GM12891 (cell line): ENCODE measurements around the gene BCL6B.
A peak's percentile ranks its signal among the peaks of the same experiment; 100 is the strongest.

ENCODE experiments used
- DNase-seq: peaks from one replicate; pipeline ENCODE4 v3.0.0; 2011; ENCODE audit warnings: low spot score; ENCODE audit not compliant: insufficient read length
- FAIRE-seq: peaks from 2 replicates; lab custom pipeline; 2011; peaks lifted over from hg19 to GRCh38; lab: Jason Lieb, UNC
- PAX5 ChIP-seq: IDR thresholded peaks from 2 replicates; pipeline ENCODE4 v1.6.1; 2011; ENCODE audit warnings: low read length, moderate library complexity, mild to moderate bottlenecking; ENCODE audit not compliant: insufficient read depth, severe bottlenecking
- POLR2A ChIP-seq: IDR thresholded peaks from 2 replicates; pipeline ENCODE4 v1.6.1; 2011; ENCODE audit warnings: low read depth, low read length, control low read depth
- POLR2AphosphoS5 ChIP-seq: IDR thresholded peaks from 2 replicates; pipeline ENCODE4 v1.6.1; 2011; ENCODE audit warnings: low read depth, low read length, control low read depth
- POU2F2 ChIP-seq: IDR thresholded peaks from 2 replicates; pipeline ENCODE4 v1.6.1; 2011; ENCODE audit warnings: low read depth, mild to moderate bottlenecking, control low read depth, low read length, moderate library complexity
- SPI1 ChIP-seq: IDR thresholded peaks from 2 replicates; pipeline ENCODE4 v1.6.1; 2011; ENCODE audit warnings: low read depth, low read length, control low read depth
- TAF1 ChIP-seq: IDR thresholded peaks from 2 replicates; pipeline ENCODE4 v1.6.1; 2011; ENCODE audit warnings: low read depth, low read length, control low read depth

BCL6B gene

DNA sequence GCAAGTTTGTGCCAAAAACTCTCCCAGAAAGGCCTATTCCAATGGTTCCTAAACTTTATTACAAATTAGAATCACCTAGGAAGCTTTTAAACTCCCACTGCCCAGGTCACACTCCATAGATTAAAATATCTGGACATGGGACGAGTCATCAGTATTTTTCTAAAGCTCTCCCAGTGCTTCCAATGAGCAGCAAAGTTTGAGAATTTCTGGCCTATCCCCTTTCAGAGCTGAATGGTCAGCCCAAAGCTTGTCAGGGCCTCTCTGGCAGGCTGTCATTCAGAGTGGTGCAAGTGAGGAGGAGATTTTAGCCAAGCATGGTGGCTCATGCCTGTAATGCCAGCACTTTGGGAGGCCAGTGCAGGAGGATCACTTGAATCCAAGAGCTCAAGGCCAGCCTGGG lies 2.4 kb downstream of the BCL6B start:
- TF ChIP-seq PAX5: no peak
- TF ChIP-seq POLR2AphosphoS5: no peak
- no peak for TF ChIP-seq POLR2A
- no peak for TF ChIP-seq SPI1
- no peak for TF ChIP-seq TAF1
- TF ChIP-seq POU2F2: no peak
- FAIRE-seq (no peak), DNase-seq (no peak)

DNA sequence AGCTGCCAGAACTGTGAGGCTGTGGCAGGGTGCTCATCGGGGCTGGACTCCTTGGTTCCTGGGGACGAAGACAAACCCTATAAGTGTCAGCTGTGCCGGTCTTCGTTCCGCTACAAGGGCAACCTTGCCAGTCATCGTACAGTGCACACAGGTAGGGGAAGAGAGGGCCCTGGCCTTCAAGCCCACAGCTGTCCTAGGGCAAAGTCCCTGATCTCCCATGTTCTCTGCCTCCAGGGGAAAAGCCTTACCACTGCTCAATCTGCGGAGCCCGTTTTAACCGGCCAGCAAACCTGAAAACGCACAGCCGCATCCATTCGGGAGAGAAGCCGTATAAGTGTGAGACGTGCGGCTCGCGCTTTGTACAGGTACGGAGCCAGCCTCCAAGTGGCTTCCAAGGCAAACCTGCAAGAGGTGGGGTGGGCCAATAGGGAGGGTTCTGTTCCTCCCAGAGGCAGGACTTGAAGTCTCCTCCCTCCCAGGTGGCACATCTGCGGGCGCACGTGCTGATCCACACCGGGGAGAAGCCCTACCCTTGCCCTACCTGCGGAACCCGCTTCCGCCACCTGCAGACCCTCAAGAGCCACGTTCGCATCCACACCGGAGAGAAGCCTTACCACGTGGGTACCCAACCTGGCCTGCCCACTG lies 3.7 kb downstream of the BCL6B start:
- TF ChIP-seq POLR2AphosphoS5: no peak
- no peak for TF ChIP-seq PAX5
- no peak for TF ChIP-seq TAF1
- TF ChIP-seq SPI1: no peak
- TF ChIP-seq POU2F2: no peak
- no peak for TF ChIP-seq POLR2A
- DNase-seq (no peak), FAIRE-seq (no peak)

DNA sequence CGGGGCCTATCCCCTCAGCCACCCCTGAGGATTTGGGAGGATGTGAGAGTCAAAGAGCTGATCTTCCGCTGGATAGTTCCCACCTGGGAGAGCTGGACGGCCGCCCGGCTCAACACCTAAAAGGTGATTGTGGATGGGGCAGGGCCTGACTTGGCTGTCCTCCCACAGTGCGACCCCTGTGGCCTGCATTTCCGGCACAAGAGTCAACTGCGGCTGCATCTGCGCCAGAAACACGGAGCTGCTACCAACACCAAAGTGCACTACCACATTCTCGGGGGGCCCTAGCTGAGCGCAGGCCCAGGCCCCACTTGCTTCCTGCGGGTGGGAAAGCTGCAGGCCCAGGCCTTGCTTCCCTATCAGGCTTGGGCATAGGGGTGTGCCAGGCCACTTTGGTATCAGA lies 4.5 kb downstream of the BCL6B start:
- FAIRE-seq (no peak), DNase-seq (no peak)
- TF ChIP-seq POLR2AphosphoS5 (no peak), SPI1 (no peak), POU2F2 (no peak), PAX5 (no peak), TAF1 (no peak), POLR2A (no peak)

DNA sequence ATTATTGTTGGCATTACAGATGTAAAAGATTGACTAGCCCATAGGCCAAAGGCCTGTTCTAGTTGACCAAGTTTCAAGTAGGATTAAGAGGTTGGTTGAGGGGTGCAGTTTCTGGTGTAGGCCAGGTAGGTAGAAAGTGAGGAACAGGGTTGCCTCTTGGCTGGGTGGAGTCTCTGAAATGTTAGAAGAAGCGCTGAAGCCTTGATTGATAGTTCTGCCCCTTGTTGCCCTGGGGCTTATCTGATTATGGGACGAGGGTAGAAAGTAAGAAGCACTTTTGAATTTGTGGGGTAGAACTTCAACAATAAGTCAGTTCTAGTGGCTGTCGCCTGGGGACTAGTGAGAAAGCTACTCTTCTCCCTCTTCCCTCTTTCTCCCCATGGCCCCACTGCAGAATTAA lies 6.2 kb downstream of the BCL6B start:
- TF ChIP-seq POLR2AphosphoS5: no peak
- no peak for TF ChIP-seq POU2F2
- TF ChIP-seq POLR2A: no peak
- no peak for TF ChIP-seq PAX5
- no peak for TF ChIP-seq TAF1
- no peak for TF ChIP-seq SPI1
- no peak for DNase-seq
- FAIRE-seq: no peak

DNA sequence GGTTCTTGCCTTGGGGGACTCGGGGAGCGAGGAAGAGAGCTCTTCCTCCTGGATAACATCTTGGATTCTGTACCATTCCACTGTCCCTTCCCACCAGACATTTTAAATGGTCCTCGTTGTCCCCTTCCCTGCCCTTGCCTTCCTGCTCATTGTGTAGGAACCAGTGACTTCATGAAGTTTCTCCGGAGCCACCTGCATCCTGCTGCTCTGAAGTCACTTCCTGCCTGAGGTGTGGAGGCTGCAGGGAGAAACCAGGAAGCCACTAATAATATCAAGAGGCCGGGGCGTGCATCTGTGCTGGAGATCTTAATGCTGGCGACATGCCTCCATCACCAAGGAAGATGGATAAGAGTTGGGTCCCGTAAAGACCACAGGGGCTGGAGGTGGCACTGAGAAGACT lies 6.8 kb downstream of the BCL6B start:
- TF ChIP-seq SPI1 (no peak), POLR2AphosphoS5 (no peak), POLR2A (no peak), PAX5 (no peak), TAF1 (no peak), POU2F2 (no peak)
- DNase-seq: no peak
- FAIRE-seq: no peak

DNA sequence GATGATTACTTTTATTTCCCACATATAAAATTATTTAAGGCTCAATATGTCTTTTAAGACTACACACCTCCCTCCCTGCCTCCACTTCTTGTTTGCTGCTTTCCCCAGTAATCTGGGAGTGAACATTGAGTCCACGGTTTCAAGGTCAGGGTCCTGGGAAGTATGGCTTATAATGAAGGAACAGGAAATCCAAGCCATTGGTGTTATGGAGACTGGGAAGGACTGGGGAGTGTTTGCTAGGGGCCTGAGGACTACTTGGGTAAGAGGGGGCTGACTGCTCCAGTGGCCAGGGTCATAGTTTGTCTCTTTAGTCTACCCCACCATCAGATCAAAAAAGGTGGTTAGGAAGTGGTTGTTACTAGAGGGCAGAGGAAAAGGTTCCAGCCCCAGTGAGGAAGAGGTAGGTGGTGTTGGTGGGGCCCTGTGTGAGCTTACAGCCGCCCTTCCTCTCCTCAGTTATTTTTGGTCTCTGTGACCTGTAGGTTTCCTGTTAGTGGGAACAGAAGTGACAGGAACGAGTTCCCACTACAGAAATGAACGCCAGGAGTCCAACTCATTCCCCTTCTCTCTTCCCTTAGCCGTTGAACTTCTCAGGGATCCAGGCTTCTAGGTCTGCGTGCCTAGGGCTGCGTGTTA lies 12.2 kb downstream of the BCL6B start:
- FAIRE-seq: no peak
- DNase-seq: no peak

DNA sequence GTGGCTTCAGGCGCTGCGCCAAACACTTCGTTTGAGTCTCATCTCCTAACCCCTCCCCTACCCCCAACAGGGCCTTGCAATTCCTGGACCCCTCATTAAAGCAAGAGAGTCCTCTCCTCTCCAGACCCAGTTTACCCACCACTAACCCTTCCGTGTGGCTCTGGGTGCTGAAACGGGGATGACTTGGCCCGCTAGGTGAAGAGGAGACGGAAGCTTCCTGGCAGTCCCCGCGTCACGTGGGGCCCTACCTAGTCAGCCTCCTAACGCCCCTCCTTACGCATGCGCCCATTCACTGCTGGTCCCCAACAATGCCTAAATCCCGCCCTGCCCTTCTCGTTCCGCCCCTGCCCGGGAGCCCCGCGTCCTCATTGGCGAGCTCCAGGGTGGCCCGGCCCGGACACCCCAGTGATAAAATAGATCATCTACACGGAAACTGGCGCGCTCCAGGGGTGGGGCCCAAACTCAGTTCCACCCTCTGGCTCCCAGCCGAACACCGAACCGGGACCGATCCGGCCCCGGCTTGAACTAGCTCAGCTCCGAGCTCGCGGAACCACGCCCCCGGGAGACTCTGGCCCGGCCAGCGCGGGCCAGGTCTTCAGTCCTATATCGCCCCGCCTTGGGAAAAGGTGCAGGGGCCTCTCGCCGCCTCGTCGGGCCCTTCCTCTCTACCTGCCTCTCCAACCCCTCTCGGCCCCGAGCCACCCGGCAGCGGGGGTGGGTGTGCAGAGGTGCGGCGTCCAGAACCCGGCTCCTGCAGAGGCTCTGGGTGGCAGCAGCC lies 12.9 kb downstream of the BCL6B start, which contains the start of gene SLC16A13:
SLC16A13 (plus strand) TSS at position 425 of the 778 bp plus-strand sequence. CDS start 368 bp downstream, outside the sequence.
- TF ChIP-seq POLR2AphosphoS5: peak; percentile 98
- peak; percentile 80 for TF ChIP-seq TAF1
- TF ChIP-seq POU2F2: peak; percentile 83
- TF ChIP-seq POLR2A: peak; percentile 97
- no peak for TF ChIP-seq SPI1
- no peak for TF ChIP-seq PAX5
- DNase-seq (peak; percentile 100), FAIRE-seq (peak; percentile 99)

More for the DNA sequence above, 12.2 kb downstream of the BCL6B start:
- TF ChIP-seq SPI1: peak; percentile 24; the same call in 1 of the 2 replicates
- no peak for TF ChIP-seq POU2F2
- TF ChIP-seq PAX5: no peak
- no peak for TF ChIP-seq TAF1

DNA sequence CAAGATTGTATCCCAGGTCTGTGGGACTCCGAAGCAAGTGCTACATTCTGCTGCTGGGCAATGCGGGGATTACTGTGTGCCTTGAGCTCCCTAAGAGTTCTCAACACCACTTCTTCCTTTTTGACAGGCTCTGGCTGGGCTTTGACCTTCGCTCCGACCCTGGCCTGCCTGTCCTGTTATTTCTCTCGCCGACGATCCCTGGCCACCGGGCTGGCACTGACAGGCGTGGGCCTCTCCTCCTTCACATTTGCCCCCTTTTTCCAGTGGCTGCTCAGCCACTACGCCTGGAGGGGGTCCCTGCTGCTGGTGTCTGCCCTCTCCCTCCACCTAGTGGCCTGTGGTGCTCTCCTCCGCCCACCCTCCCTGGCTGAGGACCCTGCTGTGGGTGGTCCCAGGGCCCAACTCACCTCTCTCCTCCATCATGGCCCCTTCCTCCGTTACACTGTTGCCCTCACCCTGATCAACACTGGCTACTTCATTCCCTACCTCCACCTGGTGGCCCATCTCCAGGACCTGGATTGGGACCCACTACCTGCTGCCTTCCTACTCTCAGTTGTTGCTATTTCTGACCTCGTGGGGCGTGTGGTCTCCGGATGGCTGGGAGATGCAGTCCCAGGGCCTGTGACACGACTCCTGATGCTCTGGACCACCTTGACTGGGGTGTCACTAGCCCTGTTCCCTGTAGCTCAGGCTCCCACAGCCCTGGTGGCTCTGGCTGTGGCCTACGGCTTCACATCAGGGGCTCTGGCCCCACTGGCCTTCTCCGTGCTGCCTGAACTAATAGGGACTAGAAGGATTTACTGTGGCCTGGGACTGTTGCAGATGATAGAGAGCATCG lies 15.4 kb downstream of the BCL6B start:
- FAIRE-seq (no peak), DNase-seq (no peak)
- no peak for TF ChIP-seq SPI1

DNA sequence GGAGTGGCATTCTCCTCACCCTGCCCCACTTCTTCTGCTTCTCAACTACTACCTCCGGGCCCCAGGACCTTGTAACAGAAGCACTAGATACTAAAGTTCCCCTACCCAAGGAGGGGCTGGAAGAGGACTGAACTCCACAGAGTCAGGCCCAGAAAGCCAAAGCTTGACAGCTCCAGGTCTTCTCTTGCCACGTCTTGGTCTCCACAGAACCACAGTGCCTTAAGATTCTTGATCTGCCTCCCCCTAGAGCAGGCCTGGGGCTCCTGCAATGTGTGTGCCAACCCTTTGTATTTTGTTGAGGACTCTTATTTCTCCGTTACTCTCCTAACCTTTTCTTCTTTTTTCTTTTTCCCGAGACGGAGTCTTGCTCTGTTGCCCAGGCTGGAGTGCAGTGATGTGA lies 17.0 kb downstream of the BCL6B start:
- TF ChIP-seq POLR2AphosphoS5 (no peak), POLR2A (no peak), SPI1 (no peak), POU2F2 (no peak), TAF1 (no peak), PAX5 (no peak)
- FAIRE-seq: no peak
- no peak for DNase-seq
